WTC11 (cell line): ENCODE measurements around the gene BMPR2. TPM values are rescaled to one million over a fixed set of nuclear protein-coding genes. Genes with fewer than 3 reads are reported as not detected.

Experiments
- CBFB ChIP-seq: sonication (generic); formaldehyde crosslinking; IDR thresholded peaks from 2 replicates; pipeline ENCODE4 v1.8.1; 2022; ENCODE audit warnings: mild to moderate bottlenecking, low read depth, missing genetic modification reagents
- CREM ChIP-seq: sonication (generic); formaldehyde crosslinking; IDR thresholded peaks from 2 replicates; pipeline ENCODE4 v1.8.1; 2022; ENCODE audit warnings: mild to moderate bottlenecking, missing genetic modification reagents, moderate library complexity
- EMX1 ChIP-seq: fragments of 250-450 bp; sonication (Bioruptor Pico); IDR thresholded peaks from 2 replicates; pipeline ENCODE4 v1.8.0; 2021; ENCODE audit warnings: mild to moderate bottlenecking
- GTF2I ChIP-seq: fragments of 250-450 bp; sonication (Bioruptor Pico); conservative IDR thresholded peaks from 2 replicates; pipeline ENCODE4 v1.4.0; 2021; ENCODE audit warnings: mild to moderate bottlenecking
- JUN ChIP-seq: sonication (generic); formaldehyde crosslinking; IDR thresholded peaks from 2 replicates; pipeline ENCODE4 v1.8.0; 2023; ENCODE audit warnings: mild to moderate bottlenecking, missing genetic modification reagents
- NFE2L1 ChIP-seq: sonication (generic); formaldehyde crosslinking; IDR thresholded peaks from 2 replicates; pipeline ENCODE4 v1.8.1; 2023; ENCODE audit warnings: missing genetic modification reagents
- NFYB ChIP-seq: sonication (generic); formaldehyde crosslinking; conservative IDR thresholded peaks from 2 replicates; pipeline ENCODE4 v1.8.0; 2022; ENCODE audit warnings: low read depth, missing genetic modification reagents
- PRRX2 ChIP-seq: fragments of 250-450 bp; sonication (Bioruptor Pico); IDR thresholded peaks from 2 replicates; pipeline ENCODE4 v1.8.0; 2021; ENCODE audit warnings: mild to moderate bottlenecking
- SP1 ChIP-seq: sonication (generic); formaldehyde crosslinking; conservative IDR thresholded peaks from 2 replicates; pipeline ENCODE4 v1.8.1; 2022; ENCODE audit warnings: missing genetic modification reagents
- TCF7 ChIP-seq: sonication (generic); formaldehyde crosslinking; IDR thresholded peaks from 2 replicates; pipeline ENCODE4 v1.8.0; 2022; ENCODE audit warnings: mild to moderate bottlenecking, low read depth, missing genetic modification reagents, moderate library complexity
- TEAD4 ChIP-seq: sonication (generic); formaldehyde crosslinking; IDR thresholded peaks from 2 replicates; pipeline ENCODE4 v1.8.0; 2022; ENCODE audit warnings: mild to moderate bottlenecking, missing genetic modification reagents
- ZNF121 ChIP-seq: sonication (generic); formaldehyde crosslinking; IDR thresholded peaks from 2 replicates; pipeline ENCODE4 v1.8.0; 2023; ENCODE audit warnings: missing genetic modification reagents
- ZNF263 ChIP-seq: sonication (generic); formaldehyde crosslinking; IDR thresholded peaks from 2 replicates; pipeline ENCODE4 v1.8.1; 2022; ENCODE audit warnings: low read depth, mild to moderate bottlenecking, moderate library complexity, missing genetic modification reagents
- total RNA-seq: library from RNA; stranded (reverse); gene quantifications from 3 replicates; pipeline ENCODE4 v1.2.3, GENCODE V29; 2021
- TF ChIP-seq, protein P1 (sequence below): sonication (generic); formaldehyde crosslinking; IDR thresholded peaks from 2 replicates; pipeline ENCODE4 v1.8.0; 2022; ENCODE audit warnings: mild to moderate bottlenecking, missing genetic modification reagents
- TF ChIP-seq, protein P2 (sequence below): sonication (generic); formaldehyde crosslinking; IDR thresholded peaks from 2 replicates; pipeline ENCODE4 v1.8.1; 2022; ENCODE audit warnings: mild to moderate bottlenecking, missing genetic modification reagents, moderate library complexity, borderline replicate concordance
- TF ChIP-seq, protein P3 (sequence below): sonication (generic); formaldehyde crosslinking; IDR thresholded peaks from 2 replicates; pipeline ENCODE4 v1.8.0; 2022; ENCODE audit warnings: mild to moderate bottlenecking, missing genetic modification reagents
- TF ChIP-seq, protein P4 (sequence below): sonication (generic); formaldehyde crosslinking; IDR thresholded peaks from 2 replicates; pipeline ENCODE4 v1.8.1; 2023; ENCODE audit warnings: mild to moderate bottlenecking, missing genetic modification reagents, borderline replicate concordance
- TF ChIP-seq, protein P5 (sequence below): sonication (generic); formaldehyde crosslinking; IDR thresholded peaks from 2 replicates; pipeline ENCODE4 v1.8.1; 2023; ENCODE audit warnings: mild to moderate bottlenecking, missing genetic modification reagents
- TF ChIP-seq, protein P6 (sequence below): sonication (generic); formaldehyde crosslinking; IDR thresholded peaks from 2 replicates; pipeline ENCODE4 v1.8.0; 2023; ENCODE audit warnings: missing genetic modification reagents
- TF ChIP-seq, protein P7 (sequence below): sonication (generic); formaldehyde crosslinking; IDR thresholded peaks from 2 replicates; pipeline ENCODE4 v1.8.1; 2023; ENCODE audit warnings: mild to moderate bottlenecking, missing genetic modification reagents
- TF ChIP-seq, protein P8 (sequence below): fragments of 250-450 bp; sonication (Bioruptor Pico); conservative IDR thresholded peaks from 2 replicates; pipeline ENCODE4 v1.9.0; 2021; ENCODE audit warnings: mild to moderate bottlenecking
- TF ChIP-seq, protein P9 (sequence below): fragments of 200-600 bp; IDR thresholded peaks from 2 replicates; pipeline ENCODE4 v1.8.0; 2022; ENCODE audit warnings: antibody characterized with exemption

The BMPR2 gene
- total RNA-seq, 1 experiment from 2014 or later = 22.1 TPM

DNA sequence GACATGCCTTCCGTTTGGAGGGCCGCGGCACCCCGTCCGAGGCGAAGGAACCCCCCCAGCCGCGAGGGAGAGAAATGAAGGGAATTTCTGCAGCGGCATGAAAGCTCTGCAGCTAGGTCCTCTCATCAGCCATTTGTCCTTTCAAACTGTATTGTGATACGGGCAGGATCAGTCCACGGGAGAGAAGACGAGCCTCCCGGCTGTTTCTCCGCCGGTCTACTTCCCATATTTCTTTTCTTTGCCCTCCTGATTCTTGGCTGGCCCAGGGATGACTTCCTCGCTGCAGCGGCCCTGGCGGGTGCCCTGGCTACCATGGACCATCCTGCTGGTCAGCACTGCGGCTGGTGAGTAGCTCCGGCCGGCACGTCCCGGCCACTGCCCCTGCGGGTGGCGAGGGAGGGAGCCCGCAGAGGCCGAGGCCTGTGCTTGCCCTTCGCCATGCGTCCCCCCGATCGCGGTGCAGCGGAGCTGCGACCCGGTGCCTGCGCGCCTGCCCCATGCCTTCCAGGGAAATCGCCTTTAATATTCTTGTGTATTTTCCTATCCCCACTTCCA lies 1.2 kb downstream of the BMPR2 start (continued):
- TF ChIP-seq, protein P1, sequence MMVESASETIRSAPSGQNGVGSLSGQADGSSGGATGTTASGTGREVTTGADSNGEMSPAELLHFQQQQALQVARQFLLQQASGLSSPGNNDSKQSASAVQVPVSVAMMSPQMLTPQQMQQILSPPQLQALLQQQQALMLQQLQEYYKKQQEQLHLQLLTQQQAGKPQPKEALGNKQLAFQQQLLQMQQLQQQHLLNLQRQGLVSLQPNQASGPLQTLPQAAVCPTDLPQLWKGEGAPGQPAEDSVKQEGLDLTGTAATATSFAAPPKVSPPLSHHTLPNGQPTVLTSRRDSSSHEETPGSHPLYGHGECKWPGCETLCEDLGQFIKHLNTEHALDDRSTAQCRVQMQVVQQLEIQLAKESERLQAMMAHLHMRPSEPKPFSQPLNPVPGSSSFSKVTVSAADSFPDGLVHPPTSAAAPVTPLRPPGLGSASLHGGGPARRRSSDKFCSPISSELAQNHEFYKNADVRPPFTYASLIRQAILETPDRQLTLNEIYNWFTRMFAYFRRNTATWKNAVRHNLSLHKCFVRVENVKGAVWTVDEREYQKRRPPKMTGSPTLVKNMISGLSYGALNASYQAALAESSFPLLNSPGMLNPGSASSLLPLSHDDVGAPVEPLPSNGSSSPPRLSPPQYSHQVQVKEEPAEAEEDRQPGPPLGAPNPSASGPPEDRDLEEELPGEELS (CRISPR knock-in tag) = peak; percentile 63; the same call in 1 of the 2 replicates
- TF ChIP-seq, protein P2, sequence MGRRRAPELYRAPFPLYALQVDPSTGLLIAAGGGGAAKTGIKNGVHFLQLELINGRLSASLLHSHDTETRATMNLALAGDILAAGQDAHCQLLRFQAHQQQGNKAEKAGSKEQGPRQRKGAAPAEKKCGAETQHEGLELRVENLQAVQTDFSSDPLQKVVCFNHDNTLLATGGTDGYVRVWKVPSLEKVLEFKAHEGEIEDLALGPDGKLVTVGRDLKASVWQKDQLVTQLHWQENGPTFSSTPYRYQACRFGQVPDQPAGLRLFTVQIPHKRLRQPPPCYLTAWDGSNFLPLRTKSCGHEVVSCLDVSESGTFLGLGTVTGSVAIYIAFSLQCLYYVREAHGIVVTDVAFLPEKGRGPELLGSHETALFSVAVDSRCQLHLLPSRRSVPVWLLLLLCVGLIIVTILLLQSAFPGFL (CRISPR knock-in tag) = no peak
- TF ChIP-seq TEAD4 (no peak), ZNF263 (CRISPR knock-in tag) (no peak), ZNF121 (CRISPR knock-in tag) (peak; percentile 76), PRRX2 (CRISPR knock-in tag) (no peak), GTF2I (CRISPR knock-in tag) (no peak), SP1 (CRISPR knock-in tag) (no peak), CBFB (no peak), EMX1 (no peak), NFYB (CRISPR knock-in tag) (no peak), TCF7 (CRISPR knock-in tag) (no peak), JUN (CRISPR knock-in tag) (no peak), CREM (no peak), NFE2L1 (CRISPR knock-in tag) (no peak)
- TF ChIP-seq, protein P3, sequence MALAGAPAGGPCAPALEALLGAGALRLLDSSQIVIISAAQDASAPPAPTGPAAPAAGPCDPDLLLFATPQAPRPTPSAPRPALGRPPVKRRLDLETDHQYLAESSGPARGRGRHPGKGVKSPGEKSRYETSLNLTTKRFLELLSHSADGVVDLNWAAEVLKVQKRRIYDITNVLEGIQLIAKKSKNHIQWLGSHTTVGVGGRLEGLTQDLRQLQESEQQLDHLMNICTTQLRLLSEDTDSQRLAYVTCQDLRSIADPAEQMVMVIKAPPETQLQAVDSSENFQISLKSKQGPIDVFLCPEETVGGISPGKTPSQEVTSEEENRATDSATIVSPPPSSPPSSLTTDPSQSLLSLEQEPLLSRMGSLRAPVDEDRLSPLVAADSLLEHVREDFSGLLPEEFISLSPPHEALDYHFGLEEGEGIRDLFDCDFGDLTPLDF = no peak
- TF ChIP-seq, protein P4, sequence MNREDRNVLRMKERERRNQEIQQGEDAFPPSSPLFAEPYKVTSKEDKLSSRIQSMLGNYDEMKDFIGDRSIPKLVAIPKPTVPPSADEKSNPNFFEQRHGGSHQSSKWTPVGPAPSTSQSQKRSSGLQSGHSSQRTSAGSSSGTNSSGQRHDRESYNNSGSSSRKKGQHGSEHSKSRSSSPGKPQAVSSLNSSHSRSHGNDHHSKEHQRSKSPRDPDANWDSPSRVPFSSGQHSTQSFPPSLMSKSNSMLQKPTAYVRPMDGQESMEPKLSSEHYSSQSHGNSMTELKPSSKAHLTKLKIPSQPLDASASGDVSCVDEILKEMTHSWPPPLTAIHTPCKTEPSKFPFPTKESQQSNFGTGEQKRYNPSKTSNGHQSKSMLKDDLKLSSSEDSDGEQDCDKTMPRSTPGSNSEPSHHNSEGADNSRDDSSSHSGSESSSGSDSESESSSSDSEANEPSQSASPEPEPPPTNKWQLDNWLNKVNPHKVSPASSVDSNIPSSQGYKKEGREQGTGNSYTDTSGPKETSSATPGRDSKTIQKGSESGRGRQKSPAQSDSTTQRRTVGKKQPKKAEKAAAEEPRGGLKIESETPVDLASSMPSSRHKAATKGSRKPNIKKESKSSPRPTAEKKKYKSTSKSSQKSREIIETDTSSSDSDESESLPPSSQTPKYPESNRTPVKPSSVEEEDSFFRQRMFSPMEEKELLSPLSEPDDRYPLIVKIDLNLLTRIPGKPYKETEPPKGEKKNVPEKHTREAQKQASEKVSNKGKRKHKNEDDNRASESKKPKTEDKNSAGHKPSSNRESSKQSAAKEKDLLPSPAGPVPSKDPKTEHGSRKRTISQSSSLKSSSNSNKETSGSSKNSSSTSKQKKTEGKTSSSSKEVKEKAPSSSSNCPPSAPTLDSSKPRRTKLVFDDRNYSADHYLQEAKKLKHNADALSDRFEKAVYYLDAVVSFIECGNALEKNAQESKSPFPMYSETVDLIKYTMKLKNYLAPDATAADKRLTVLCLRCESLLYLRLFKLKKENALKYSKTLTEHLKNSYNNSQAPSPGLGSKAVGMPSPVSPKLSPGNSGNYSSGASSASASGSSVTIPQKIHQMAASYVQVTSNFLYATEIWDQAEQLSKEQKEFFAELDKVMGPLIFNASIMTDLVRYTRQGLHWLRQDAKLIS (CRISPR knock-in tag) = no peak
- TF ChIP-seq, protein P5, sequence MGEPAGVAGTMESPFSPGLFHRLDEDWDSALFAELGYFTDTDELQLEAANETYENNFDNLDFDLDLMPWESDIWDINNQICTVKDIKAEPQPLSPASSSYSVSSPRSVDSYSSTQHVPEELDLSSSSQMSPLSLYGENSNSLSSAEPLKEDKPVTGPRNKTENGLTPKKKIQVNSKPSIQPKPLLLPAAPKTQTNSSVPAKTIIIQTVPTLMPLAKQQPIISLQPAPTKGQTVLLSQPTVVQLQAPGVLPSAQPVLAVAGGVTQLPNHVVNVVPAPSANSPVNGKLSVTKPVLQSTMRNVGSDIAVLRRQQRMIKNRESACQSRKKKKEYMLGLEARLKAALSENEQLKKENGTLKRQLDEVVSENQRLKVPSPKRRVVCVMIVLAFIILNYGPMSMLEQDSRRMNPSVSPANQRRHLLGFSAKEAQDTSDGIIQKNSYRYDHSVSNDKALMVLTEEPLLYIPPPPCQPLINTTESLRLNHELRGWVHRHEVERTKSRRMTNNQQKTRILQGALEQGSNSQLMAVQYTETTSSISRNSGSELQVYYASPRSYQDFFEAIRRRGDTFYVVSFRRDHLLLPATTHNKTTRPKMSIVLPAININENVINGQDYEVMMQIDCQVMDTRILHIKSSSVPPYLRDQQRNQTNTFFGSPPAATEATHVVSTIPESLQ = no peak
- TF ChIP-seq, protein P6, sequence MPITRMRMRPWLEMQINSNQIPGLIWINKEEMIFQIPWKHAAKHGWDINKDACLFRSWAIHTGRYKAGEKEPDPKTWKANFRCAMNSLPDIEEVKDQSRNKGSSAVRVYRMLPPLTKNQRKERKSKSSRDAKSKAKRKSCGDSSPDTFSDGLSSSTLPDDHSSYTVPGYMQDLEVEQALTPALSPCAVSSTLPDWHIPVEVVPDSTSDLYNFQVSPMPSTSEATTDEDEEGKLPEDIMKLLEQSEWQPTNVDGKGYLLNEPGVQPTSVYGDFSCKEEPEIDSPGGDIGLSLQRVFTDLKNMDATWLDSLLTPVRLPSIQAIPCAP (CRISPR knock-in tag) = no peak
- TF ChIP-seq, protein P7, sequence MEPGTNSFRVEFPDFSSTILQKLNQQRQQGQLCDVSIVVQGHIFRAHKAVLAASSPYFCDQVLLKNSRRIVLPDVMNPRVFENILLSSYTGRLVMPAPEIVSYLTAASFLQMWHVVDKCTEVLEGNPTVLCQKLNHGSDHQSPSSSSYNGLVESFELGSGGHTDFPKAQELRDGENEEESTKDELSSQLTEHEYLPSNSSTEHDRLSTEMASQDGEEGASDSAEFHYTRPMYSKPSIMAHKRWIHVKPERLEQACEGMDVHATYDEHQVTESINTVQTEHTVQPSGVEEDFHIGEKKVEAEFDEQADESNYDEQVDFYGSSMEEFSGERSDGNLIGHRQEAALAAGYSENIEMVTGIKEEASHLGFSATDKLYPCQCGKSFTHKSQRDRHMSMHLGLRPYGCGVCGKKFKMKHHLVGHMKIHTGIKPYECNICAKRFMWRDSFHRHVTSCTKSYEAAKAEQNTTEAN (CRISPR knock-in tag) = 0 out of 2 replicates have a peak, but pooled peaks have one; percentile 31
- TF ChIP-seq, protein P8, sequence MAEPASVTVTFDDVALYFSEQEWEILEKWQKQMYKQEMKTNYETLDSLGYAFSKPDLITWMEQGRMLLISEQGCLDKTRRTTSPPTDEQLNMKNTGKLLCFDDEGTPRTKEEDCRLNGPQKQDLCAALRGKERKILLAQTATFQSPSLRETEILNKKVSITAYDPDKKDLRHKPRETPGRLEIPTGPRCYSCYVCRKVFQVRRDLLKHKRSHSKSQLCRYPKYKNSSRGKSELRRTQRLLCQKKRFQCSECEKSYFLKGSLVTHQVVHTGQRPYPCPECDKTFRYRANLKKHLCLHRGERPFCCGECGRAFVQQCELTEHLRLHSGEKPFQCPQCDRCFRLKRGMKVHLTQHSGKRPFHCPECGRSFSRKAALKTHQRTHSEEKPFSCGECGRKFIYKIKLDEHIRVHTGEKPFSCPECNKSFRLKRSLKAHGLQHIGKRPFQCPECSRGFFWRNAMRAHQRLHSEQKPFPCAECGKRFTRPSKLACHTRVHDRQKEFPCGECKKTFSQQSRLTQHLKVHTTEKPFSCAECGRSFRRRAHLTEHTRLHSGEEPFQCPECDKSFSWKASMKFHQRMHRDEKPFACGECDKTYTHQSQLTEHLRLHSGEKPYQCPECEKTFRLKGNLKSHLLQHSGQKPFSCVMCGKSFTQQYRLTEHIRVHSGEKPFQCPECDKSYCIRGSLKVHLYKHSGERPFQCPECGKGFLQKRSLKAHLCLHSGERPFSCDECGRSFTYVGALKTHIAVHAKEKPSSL = no peak
- TF ChIP-seq, protein P9, sequence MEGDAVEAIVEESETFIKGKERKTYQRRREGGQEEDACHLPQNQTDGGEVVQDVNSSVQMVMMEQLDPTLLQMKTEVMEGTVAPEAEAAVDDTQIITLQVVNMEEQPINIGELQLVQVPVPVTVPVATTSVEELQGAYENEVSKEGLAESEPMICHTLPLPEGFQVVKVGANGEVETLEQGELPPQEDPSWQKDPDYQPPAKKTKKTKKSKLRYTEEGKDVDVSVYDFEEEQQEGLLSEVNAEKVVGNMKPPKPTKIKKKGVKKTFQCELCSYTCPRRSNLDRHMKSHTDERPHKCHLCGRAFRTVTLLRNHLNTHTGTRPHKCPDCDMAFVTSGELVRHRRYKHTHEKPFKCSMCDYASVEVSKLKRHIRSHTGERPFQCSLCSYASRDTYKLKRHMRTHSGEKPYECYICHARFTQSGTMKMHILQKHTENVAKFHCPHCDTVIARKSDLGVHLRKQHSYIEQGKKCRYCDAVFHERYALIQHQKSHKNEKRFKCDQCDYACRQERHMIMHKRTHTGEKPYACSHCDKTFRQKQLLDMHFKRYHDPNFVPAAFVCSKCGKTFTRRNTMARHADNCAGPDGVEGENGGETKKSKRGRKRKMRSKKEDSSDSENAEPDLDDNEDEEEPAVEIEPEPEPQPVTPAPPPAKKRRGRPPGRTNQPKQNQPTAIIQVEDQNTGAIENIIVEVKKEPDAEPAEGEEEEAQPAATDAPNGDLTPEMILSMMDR = no peak
